ENCODE data around the gene EIF2AK2. TPM values are rescaled to one million over a fixed set of nuclear protein-coding genes. Genes with fewer than 3 reads are reported as not detected.

The EIF2AK2 gene
- total and polyA plus RNA-seq, 2 experiments from 2014 or later, result 30.9 to 43.8 TPM

GRCh38 chr2:37061013-37061711 is 95.6 kb downstream of the EIF2AK2 start:
- no peak overlapping the region for H2AFZ ChIP-seq
- H3K9me3 ChIP-seq (ENCODE audit: low read depth), result no peaks in the 10 kb centered on the region
- H3K9me2 ChIP-seq (ENCODE audit: insufficient read depth), result no peaks in the 10 kb centered on the region
- no peaks in the 10 kb centered on the region for H3F3A ChIP-seq (ENCODE audit: insufficient read depth)
- peaks cover 49% of the 10 kb centered on the region for H3K36me3 ChIP-seq (ENCODE audit: low read depth)
- no peaks in the 10 kb centered on the region for H3K4me1 ChIP-seq (ENCODE audit: insufficient read depth)
- in situ Hi-C loops (cut with MboI), result no loop called here
- no peaks in the 10 kb centered on the region for H4K20me1 ChIP-seq (ENCODE audit: insufficient read depth)
- H3K79me2 ChIP-seq (ENCODE audit: insufficient read depth), result no peaks in the 10 kb centered on the region
- H3K9ac ChIP-seq, result no peak overlapping the region
- TF ChIP-seq EZH2 (IDR thresholded peaks at IDR 0.05; ENCODE audit: insufficient read depth, poor library complexity, severe bottlenecking) (no peak), EZH2phosphoT487 (IDR thresholded peaks at IDR 0.05; ENCODE audit: insufficient read depth, low read depth) (no peak)
- no peak for DNase-seq
- no peak overlapping the region for H3K27ac ChIP-seq
- H3K27me3 ChIP-seq (replicated peaks; ENCODE audit: insufficient read depth), result no peaks in the 10 kb centered on the region
- no peak overlapping the region for H3K4me2 ChIP-seq (ENCODE audit: unreplicated experiment)
- no peak overlapping the region for H3K4me3 ChIP-seq

GRCh38 chr2:37060446-37060845 is 96.3 kb downstream of the EIF2AK2 start:
- no peak for DNase-seq
- no peak for TF ChIP-seq EZH2 (IDR thresholded peaks at IDR 0.05; ENCODE audit: insufficient read depth, poor library complexity, severe bottlenecking)
- Histone ChIP-seq H3K4me3 (no peak overlapping the region), H2AFZ (no peak overlapping the region), H3K27me3 (replicated peaks; ENCODE audit: insufficient read depth) (no peaks in the 10 kb centered on the region), H3F3A (ENCODE audit: insufficient read depth) (no peaks in the 10 kb centered on the region), H3K36me3 (ENCODE audit: low read depth) (peaks cover 50% of the 10 kb centered on the region), H3K4me1 (ENCODE audit: insufficient read depth) (no peaks in the 10 kb centered on the region), H3K4me2 (ENCODE audit: unreplicated experiment) (no peak overlapping the region), H3K79me2 (ENCODE audit: insufficient read depth) (no peaks in the 10 kb centered on the region), H3K27ac (no peak overlapping the region), H4K20me1 (ENCODE audit: insufficient read depth) (no peaks in the 10 kb centered on the region), H3K9ac (no peak overlapping the region), H3K9me3 (ENCODE audit: low read depth) (no peaks in the 10 kb centered on the region), H3K9me2 (ENCODE audit: insufficient read depth) (no peaks in the 10 kb centered on the region)
- WGBS, 2 experiments (ENCODE audit: low coverage in 1 of 2, low lambda C conversion rate in 2 of 2, missing lambda C conversion rate in 2 of 2), result 78 to 86% methylated on average over 7 of the region's 7 CpGs
- in situ Hi-C loops (cut with MboI), result no loop called here

GRCh38 chr2:37059841-37060240 is 96.9 kb downstream of the EIF2AK2 start:
- H3K27me3 ChIP-seq (replicated peaks; ENCODE audit: insufficient read depth), result no peaks in the 10 kb centered on the region

GRCh38 chr2:37052600-37053332 is 104.0 kb downstream of the EIF2AK2 start:
- no peaks in the 10 kb centered on the region for H3F3A ChIP-seq (ENCODE audit: insufficient read depth)
- no peaks in the 10 kb centered on the region for H3K9me3 ChIP-seq (ENCODE audit: low read depth)
- no peak overlapping the region for H3K4me2 ChIP-seq (ENCODE audit: unreplicated experiment)
- no peak overlapping the region for H3K9ac ChIP-seq
- H3K27me3 ChIP-seq (replicated peaks; ENCODE audit: insufficient read depth), result no peaks in the 10 kb centered on the region
- TF ChIP-seq EZH2 (IDR thresholded peaks at IDR 0.05; ENCODE audit: insufficient read depth, poor library complexity, severe bottlenecking) (no peak), EZH2phosphoT487 (IDR thresholded peaks at IDR 0.05; ENCODE audit: insufficient read depth, low read depth) (no peak)
- no peaks in the 10 kb centered on the region for H4K20me1 ChIP-seq (ENCODE audit: insufficient read depth)
- no peak overlapping the region for H3K27ac ChIP-seq
- H3K36me3 ChIP-seq (ENCODE audit: low read depth), result peaks cover 50% of the 10 kb centered on the region
- H3K79me2 ChIP-seq (ENCODE audit: insufficient read depth), result no peaks in the 10 kb centered on the region
- DNase-seq, result no peak
- 95 to 98% methylated on average over 5 of the region's 5 CpGs for WGBS, 2 experiments (ENCODE audit: low coverage in 1 of 2, low lambda C conversion rate in 2 of 2, missing lambda C conversion rate in 2 of 2)
- H3K4me3 ChIP-seq, result no peak overlapping the region
- no peaks in the 10 kb centered on the region for H3K9me2 ChIP-seq (ENCODE audit: insufficient read depth)
- H2AFZ ChIP-seq, result no peak overlapping the region
- in situ Hi-C loops (cut with MboI), result no loop called here
- H3K4me1 ChIP-seq (ENCODE audit: insufficient read depth), result no peaks in the 10 kb centered on the region

More at GRCh38 chr2:37059841-37060240, 96.9 kb downstream of the EIF2AK2 start:
- WGBS, 2 experiments (ENCODE audit: low coverage in 1 of 2, low lambda C conversion rate in 2 of 2, missing lambda C conversion rate in 2 of 2), result 94 to 100% methylated on average over 3 of the region's 3 CpGs
- H3K4me2 ChIP-seq (ENCODE audit: unreplicated experiment), result no peak overlapping the region
- in situ Hi-C loops (cut with MboI), result no loop called here
- no peaks in the 10 kb centered on the region for H3K4me1 ChIP-seq (ENCODE audit: insufficient read depth)
- no peak for DNase-seq
- no peaks in the 10 kb centered on the region for H3K79me2 ChIP-seq (ENCODE audit: insufficient read depth)
- H3K9me2 ChIP-seq (ENCODE audit: insufficient read depth), result no peaks in the 10 kb centered on the region
- H3F3A ChIP-seq (ENCODE audit: insufficient read depth), result no peaks in the 10 kb centered on the region
- peaks cover 50% of the 10 kb centered on the region for H3K36me3 ChIP-seq (ENCODE audit: low read depth)
- H3K9me3 ChIP-seq (ENCODE audit: low read depth), result no peaks in the 10 kb centered on the region
- no peaks in the 10 kb centered on the region for H4K20me1 ChIP-seq (ENCODE audit: insufficient read depth)
- H3K27ac ChIP-seq, result no peak overlapping the region
- no peak overlapping the region for H2AFZ ChIP-seq
- TF ChIP-seq EZH2phosphoT487 (IDR thresholded peaks at IDR 0.05; ENCODE audit: insufficient read depth, low read depth) (no peak), EZH2 (IDR thresholded peaks at IDR 0.05; ENCODE audit: insufficient read depth, poor library complexity, severe bottlenecking) (no peak)
- H3K9ac ChIP-seq, result no peak overlapping the region
- H3K4me3 ChIP-seq, result no peak overlapping the region

Other genes starting within 250 kb of the EIF2AK2 start
- gene STRN, start 190.4 kb downstream of the EIF2AK2 start, total RNA-seq (2014; rRNA removed; shearing (Covaris generic)), result 12.1 and 12.8 TPM in 2 replicates
- gene STRN, start 190.4 kb downstream of the EIF2AK2 start, polyA plus RNA-seq (2016; fragmentation: Nextera tagmentation; extraction: Ambion mirVana), result 5.8 and 6.5 TPM in 2 replicates
- gene HEATR5B, start 72.6 kb downstream of the EIF2AK2 start, total RNA-seq (2014; rRNA removed; shearing (Covaris generic)), result 17.0 and 21.4 TPM in 2 replicates
- gene HEATR5B, start 72.6 kb downstream of the EIF2AK2 start, polyA plus RNA-seq (2016; fragmentation: Nextera tagmentation; extraction: Ambion mirVana), result 4.7 and 5.3 TPM in 2 replicates
- gene GPATCH11, start 72.5 kb downstream of the EIF2AK2 start, total RNA-seq (2014; rRNA removed; shearing (Covaris generic)), result 7.2 and 8.6 TPM in 2 replicates
- 4.4 and 4.9 TPM in 2 replicates for gene GPATCH11, start 72.5 kb downstream of the EIF2AK2 start, polyA plus RNA-seq (2016; fragmentation: Nextera tagmentation; extraction: Ambion mirVana)
- not detected in 2 replicates for gene SULT6B1, start 31.7 kb upstream of the EIF2AK2 start, total RNA-seq (2014; rRNA removed; shearing (Covaris generic))
- gene SULT6B1, start 31.7 kb upstream of the EIF2AK2 start, polyA plus RNA-seq (2016; fragmentation: Nextera tagmentation; extraction: Ambion mirVana), result not detected in 2 replicates
- 13.2 and 19.0 TPM in 2 replicates for gene CEBPZOS, start 39.5 kb upstream of the EIF2AK2 start, total RNA-seq (2014; rRNA removed; shearing (Covaris generic))
- gene CEBPZOS, start 39.5 kb upstream of the EIF2AK2 start, polyA plus RNA-seq (2016; fragmentation: Nextera tagmentation; extraction: Ambion mirVana), result 37.7 and 39.9 TPM in 2 replicates
- gene CEBPZ, start 74.6 kb upstream of the EIF2AK2 start, total RNA-seq (2014; rRNA removed; shearing (Covaris generic)), result 34.0 and 35.0 TPM in 2 replicates
- gene CEBPZ, start 74.6 kb upstream of the EIF2AK2 start, polyA plus RNA-seq (2016; fragmentation: Nextera tagmentation; extraction: Ambion mirVana), result 22.6 and 23.0 TPM in 2 replicates
- gene NDUFAF7, start 74.7 kb upstream of the EIF2AK2 start, total RNA-seq (2014; rRNA removed; shearing (Covaris generic)), result 14.8 and 25.2 TPM in 2 replicates
- gene NDUFAF7, start 74.7 kb upstream of the EIF2AK2 start, polyA plus RNA-seq (2016; fragmentation: Nextera tagmentation; extraction: Ambion mirVana), result 15.2 and 16.4 TPM in 2 replicates
- 52.9 and 74.0 TPM in 2 replicates for gene PRKD3, start 167.9 kb upstream of the EIF2AK2 start, total RNA-seq (2014; rRNA removed; shearing (Covaris generic))
- gene PRKD3, start 167.9 kb upstream of the EIF2AK2 start, polyA plus RNA-seq (2016; fragmentation: Nextera tagmentation; extraction: Ambion mirVana), result 16.7 and 19.7 TPM in 2 replicates
- gene QPCT, start 187.7 kb upstream of the EIF2AK2 start, total RNA-seq (2014; rRNA removed; shearing (Covaris generic)), result 37.4 and 37.5 TPM in 2 replicates
- gene QPCT, start 187.7 kb upstream of the EIF2AK2 start, polyA plus RNA-seq (2016; fragmentation: Nextera tagmentation; extraction: Ambion mirVana), result 48.5 and 51.4 TPM in 2 replicates

Measured in GM23248 (cell line).